Tibial nerve (tissue), 4 donors: ENCODE measurements around the gene ALDH7A1. TPM values are rescaled to one million over a fixed set of nuclear protein-coding genes. Genes with fewer than 3 reads are reported as not detected.
"Not testable (repeated sequence)": the region's sequence is repeated elsewhere in the genome, so short reads cannot be mapped to it uniquely, and the experiment has no call there.

Experiments used
- DNase-seq, 2 donors: peaks; one replicate each; pipeline ENCODE4 v3.0.0-alpha.2; 2019; ENCODE audit warnings: low spot score in 2 of 2
- H3K27ac ChIP-seq, 4 donors: fragments of 200-600 bp; sonication (generic) in 3 of 4; one replicate each; pipeline ENCODE4 v1.5.1; 2017 to 2019; ENCODE audit warnings: mild to moderate bottlenecking in 1 of 4
- H3K27me3 ChIP-seq, 2 donors: fragments of 200-600 bp; sonication (generic) in 1 of 2; one replicate each; pipeline versions ENCODE4 v1.5.1 to v1.6.0; 2017 to 2019
- H3K36me3 ChIP-seq, 3 donors: fragments of 200-600 bp; sonication (generic); one replicate each; pipeline ENCODE4 v1.5.1; 2018 to 2019
- H3K4me1 ChIP-seq, 4 donors: fragments of 200-600 bp; sonication (generic) in 3 of 4; one replicate each; pipeline ENCODE4 v1.5.1; 2017 to 2019
- H3K4me3 ChIP-seq, 4 donors: fragments of 200-600 bp; sonication (generic) in 3 of 4; one replicate each; pipeline ENCODE4 v1.5.1; 2017 to 2019; ENCODE audit warnings: mild to moderate bottlenecking in 1 of 4, moderate library complexity in 1 of 4
- H3K9me3 ChIP-seq, 4 donors: fragments of 200-600 bp; sonication (generic) in 3 of 4; one replicate each; pipeline ENCODE4 v1.5.1; 2017 to 2019
- CTCF ChIP-seq, 5 experiments: fragments of 200-600 bp in 3 of 5; fragments of 450-650 bp in 2 of 5; sonication (generic) in 3 of 5; IDR thresholded peaks; one replicate each; pipeline ENCODE4 v1.5.1; 2016 to 2019; ENCODE audit warnings: antibody characterized with exemption in 5 of 5, mild to moderate bottlenecking in 3 of 5, moderate library complexity in 2 of 5
- EP300 ChIP-seq, 2 donors: sonication (generic); formaldehyde crosslinking; IDR thresholded peaks; one replicate each; pipeline ENCODE4 v1.6.1; 2017; ENCODE audit warnings: antibody characterized with exemption in 2 of 2, mild to moderate bottlenecking in 1 of 2
- POLR2A ChIP-seq, 2 donors: fragments of 450-650 bp; IDR thresholded peaks; one replicate each; pipeline ENCODE4 v1.6.1; 2017; ENCODE audit warnings: antibody characterized with exemption in 2 of 2, mild to moderate bottlenecking in 2 of 2, moderate library complexity in 2 of 2
- WGBS, 2 donors: methylation state at CpG; one replicate each; pipeline ENCODE4 v1.1.5; 2018; 5-methylcytosine and 5-hydroxymethylcytosine counted together
- total RNA-seq, 4 donors: library from RNA; depleted of rRNA; stranded (reverse); fragments of >200 nt; gene quantifications; one replicate each; pipeline ENCODE4 v1.1.0, GENCODE V29; 2016

ALDH7A1 gene
- total RNA-seq, 4 donors from 2014 or later: 20.7 to 41.0 (median 32.9) TPM

- no peak for TF ChIP-seq CTCF (IDR thresholded peaks at IDR 0.05)
- no peak for TF ChIP-seq POLR2A (IDR thresholded peaks at IDR 0.05)
- TF ChIP-seq EP300 (IDR thresholded peaks at IDR 0.05): no peak
- 93 to 100% methylated on average over 4 of the region's 4 CpGs for WGBS, 2 donors
- peaks cover 0 to 76% (median 0%) of the 10 kb centered on the region in 3 donors for H3K36me3 ChIP-seq
- DNase-seq: no peak
- H3K4me1 ChIP-seq: no peaks in the 10 kb centered on the region
- no peak overlapping the region for H3K4me3 ChIP-seq
- H3K9me3 ChIP-seq: no peaks in the 10 kb centered on the region
- no peak overlapping the region for H3K27ac ChIP-seq
- no peaks in the 10 kb centered on the region for H3K27me3 ChIP-seq
Measured at GRCh38 chr5:126568206-126568755, 26.7 kb downstream of the ALDH7A1 start.

GRCh38 chr5:126562823-126563222 is 32.2 kb downstream of the ALDH7A1 start:
- Histone ChIP-seq H3K4me3 (no peak overlapping the region), H3K27ac (no peak overlapping the region), H3K27me3 (no peaks in the 10 kb centered on the region), H3K36me3 (peaks cover 0 to 86% (median 0%) of the 10 kb centered on the region in 3 donors), H3K9me3 (no peaks in the 10 kb centered on the region), H3K4me1 (no peaks in the 10 kb centered on the region)
- no peak for TF ChIP-seq EP300 (IDR thresholded peaks at IDR 0.05)
- TF ChIP-seq CTCF (IDR thresholded peaks at IDR 0.05): no peak
- no peak for TF ChIP-seq POLR2A (IDR thresholded peaks at IDR 0.05)
- WGBS, 2 donors: 94 to 96% methylated on average over 2 of the region's 2 CpGs
- no peak for DNase-seq

- Histone ChIP-seq H3K27ac (no peak overlapping the region), H3K9me3 (no peaks in the 10 kb centered on the region), H3K36me3 (peaks cover 0 to 87% (median 0%) of the 10 kb centered on the region in 3 donors), H3K4me1 (no peaks in the 10 kb centered on the region), H3K4me3 (no peak overlapping the region), H3K27me3 (no peaks in the 10 kb centered on the region)
- no peak for DNase-seq
- TF ChIP-seq EP300 (IDR thresholded peaks at IDR 0.05) (no peak), CTCF (IDR thresholded peaks at IDR 0.05) (no peak), POLR2A (IDR thresholded peaks at IDR 0.05) (no peak)
- WGBS, 2 donors: 57 to 77% methylated on average over 1 of the region's 1 CpG
Measured at GRCh38 chr5:126561908-126562307, 33.1 kb downstream of the ALDH7A1 start.

- not testable (repeated sequence) for H3K4me1 ChIP-seq, H3K9me3 ChIP-seq, DNase-seq, H3K4me3 ChIP-seq, H3K27me3 ChIP-seq, H3K27ac ChIP-seq
- 86 to 96% methylated on average over 9 of the region's 9 CpGs for WGBS, 2 donors
- H3K36me3 ChIP-seq: peaks cover 2 to 95% (median 7%) of the 10 kb centered on the region in 3 donors
Measured at GRCh38 chr5:126555101-126555500, 39.9 kb downstream of the ALDH7A1 start.

- H3K36me3 ChIP-seq: peaks cover 2 to 97% (median 14%) of the 10 kb centered on the region in 3 donors
- WGBS, 2 donors: 97 to 100% methylated on average over 2 of the region's 2 CpGs
Measured at GRCh38 chr5:126552614-126553013, 42.4 kb downstream of the ALDH7A1 start.

More at GRCh38 chr5:126552614-126553013, 42.4 kb downstream of the ALDH7A1 start:
- no peaks in the 10 kb centered on the region for H3K4me1 ChIP-seq
- TF ChIP-seq EP300 (IDR thresholded peaks at IDR 0.05): no peak
- TF ChIP-seq CTCF (IDR thresholded peaks at IDR 0.05): no peak
- no peak for TF ChIP-seq POLR2A (IDR thresholded peaks at IDR 0.05)
- H3K9me3 ChIP-seq: no peaks in the 10 kb centered on the region
- H3K27ac ChIP-seq: no peak overlapping the region
- no peak for DNase-seq
- no peaks in the 10 kb centered on the region for H3K27me3 ChIP-seq
- no peak overlapping the region for H3K4me3 ChIP-seq
